BLaER1 (cell line): ENCODE data around the gene SH3BP1.
A peak's percentile ranks its signal among the peaks of the same experiment; 100 is the strongest.

Experiments used
- H3K27ac ChIP-seq: shearing (Covaris generic); formaldehyde crosslinking; 2 replicates; pipeline ENCODE4 v1.8.1; 2022
- H3K27me3 ChIP-seq: shearing (Covaris generic); formaldehyde crosslinking; 2 replicates; pipeline ENCODE4 v1.8.1; 2022
- H3K36me3 ChIP-seq: shearing (Covaris generic); formaldehyde crosslinking; 2 replicates; pipeline ENCODE4 v1.8.1; 2022
- H3K4me1 ChIP-seq: shearing (Covaris generic); formaldehyde crosslinking; 2 replicates; pipeline ENCODE4 v1.8.1; 2022
- H3K4me2 ChIP-seq: shearing (Covaris generic); formaldehyde crosslinking; 2 replicates; pipeline ENCODE4 v1.8.1; 2022
- H3K4me3 ChIP-seq: shearing (Covaris generic); formaldehyde crosslinking; 2 replicates; pipeline ENCODE4 v1.8.1; 2022
- H3K9ac ChIP-seq: shearing (Covaris generic); formaldehyde crosslinking; 2 replicates; pipeline ENCODE4 v1.8.1; 2022
- H3K9me3 ChIP-seq: shearing (Covaris generic); formaldehyde crosslinking; 2 replicates; pipeline ENCODE4 v1.8.1; 2022
- H4K20me1 ChIP-seq: shearing (Covaris generic); formaldehyde crosslinking; 2 replicates; pipeline ENCODE4 v1.8.1; 2022
- Cebpa-rat ChIP-seq: shearing (Covaris generic); IDR thresholded peaks from 2 replicates; pipeline ENCODE4 v1.8.1; 2022

Gene SH3BP1

DNA sequence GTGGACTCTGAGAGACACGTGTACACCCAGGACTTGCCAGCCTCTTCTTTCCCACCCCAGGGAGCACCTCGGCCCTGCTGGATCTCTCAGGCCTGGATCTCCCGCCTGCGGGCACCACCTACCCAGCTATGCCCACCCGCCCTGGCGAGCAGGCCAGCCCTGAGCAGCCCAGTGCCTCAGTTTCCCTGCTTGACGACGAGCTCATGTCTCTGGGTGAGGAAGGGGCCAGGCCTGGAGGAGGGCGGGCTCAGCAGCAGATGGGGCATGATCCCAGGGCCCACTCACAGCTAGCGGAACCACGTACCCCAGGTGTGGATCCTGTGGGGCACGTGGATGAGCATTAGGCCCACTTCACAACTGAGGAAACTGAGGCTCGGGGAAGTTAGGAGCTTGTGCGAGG, 13.7 kb upstream of the SH3BP1 start:
- peaks cover 79% of the 10 kb centered on the region for H3K4me1 ChIP-seq
- H3K4me2 ChIP-seq = peak overlapping the region; percentile 90
- no peaks in the 10 kb centered on the region for H4K20me1 ChIP-seq
- H3K4me3 ChIP-seq = peak overlapping the region; percentile 52; the same call in 1 of the 2 replicates
- H3K36me3 ChIP-seq = peaks cover 52% of the 10 kb centered on the region
- H3K9me3 ChIP-seq = no peaks in the 10 kb centered on the region
- peak overlapping the region; percentile 70 for H3K9ac ChIP-seq
- no peaks in the 10 kb centered on the region for H3K27me3 ChIP-seq
- H3K27ac ChIP-seq = peak overlapping the region; percentile 92
- no peak for TF ChIP-seq Cebpa-rat

DNA sequence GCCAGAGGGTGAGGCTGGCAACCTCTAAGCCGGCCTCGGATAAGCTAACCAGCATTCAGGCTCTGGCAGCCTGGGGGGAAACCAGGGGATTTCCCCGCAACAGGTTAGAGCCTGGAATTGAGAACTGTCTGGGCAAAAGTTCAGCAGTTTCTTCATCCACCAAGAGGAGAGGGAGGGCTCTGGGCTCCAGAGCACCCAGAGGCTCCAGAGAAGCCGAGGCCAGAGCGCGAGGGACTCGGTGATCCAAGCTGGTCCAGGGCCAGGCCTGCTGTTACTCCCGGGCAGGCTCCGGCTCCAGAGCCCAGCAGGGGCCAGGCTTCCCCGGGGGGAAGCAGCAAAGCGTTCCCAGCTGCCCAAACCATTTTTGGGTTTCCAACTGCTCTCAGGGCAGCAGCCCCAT, 13.3 kb upstream of the SH3BP1 start:
- Histone ChIP-seq H3K4me2 (peak overlapping the region; percentile 90), H3K36me3 (peaks cover 52% of the 10 kb centered on the region), H3K4me1 (peaks cover 83% of the 10 kb centered on the region), H3K27ac (peak overlapping the region; percentile 92), H4K20me1 (no peaks in the 10 kb centered on the region), H3K4me3 (peak overlapping the region; percentile 52), H3K9ac (peak overlapping the region; percentile 70), H3K9me3 (no peaks in the 10 kb centered on the region), H3K27me3 (no peaks in the 10 kb centered on the region)
- no peak for TF ChIP-seq Cebpa-rat

DNA sequence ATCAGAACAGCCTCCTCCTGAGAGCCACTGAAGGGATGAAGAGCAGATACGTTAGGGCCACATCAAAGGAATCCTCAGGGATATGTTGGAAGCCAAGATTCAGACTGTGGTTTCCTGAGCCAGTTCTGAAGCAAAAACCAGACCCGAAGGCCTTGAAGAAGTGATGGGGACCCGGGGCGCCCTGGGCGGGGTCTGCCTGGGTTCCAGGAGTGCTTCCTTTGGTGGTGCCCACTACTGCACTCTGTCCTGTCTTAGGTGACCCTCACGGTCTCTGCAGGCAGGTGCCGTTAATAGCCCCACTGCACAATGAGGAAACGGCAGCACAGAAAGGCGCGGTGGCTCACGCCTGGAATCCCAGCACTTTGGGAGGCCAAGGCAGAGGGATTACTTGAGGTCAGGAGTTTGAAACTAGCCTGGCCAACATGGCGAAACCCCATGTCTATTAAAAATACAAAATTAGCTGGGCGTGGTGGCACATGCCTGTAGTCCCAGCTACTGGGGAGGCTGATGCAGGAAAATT, 12.9 kb upstream of the SH3BP1 start:
- no peaks in the 10 kb centered on the region for H3K27me3 ChIP-seq
- H3K4me3 ChIP-seq = peak overlapping the region; percentile 52
- H3K9me3 ChIP-seq = no peaks in the 10 kb centered on the region
- peak overlapping the region; percentile 90 for H3K4me2 ChIP-seq
- no peaks in the 10 kb centered on the region for H4K20me1 ChIP-seq
- peak overlapping the region; percentile 92 for H3K27ac ChIP-seq
- peaks cover 52% of the 10 kb centered on the region for H3K36me3 ChIP-seq
- H3K4me1 ChIP-seq = peaks cover 87% of the 10 kb centered on the region
- TF ChIP-seq Cebpa-rat = no peak
- peak overlapping the region; percentile 70 for H3K9ac ChIP-seq

DNA sequence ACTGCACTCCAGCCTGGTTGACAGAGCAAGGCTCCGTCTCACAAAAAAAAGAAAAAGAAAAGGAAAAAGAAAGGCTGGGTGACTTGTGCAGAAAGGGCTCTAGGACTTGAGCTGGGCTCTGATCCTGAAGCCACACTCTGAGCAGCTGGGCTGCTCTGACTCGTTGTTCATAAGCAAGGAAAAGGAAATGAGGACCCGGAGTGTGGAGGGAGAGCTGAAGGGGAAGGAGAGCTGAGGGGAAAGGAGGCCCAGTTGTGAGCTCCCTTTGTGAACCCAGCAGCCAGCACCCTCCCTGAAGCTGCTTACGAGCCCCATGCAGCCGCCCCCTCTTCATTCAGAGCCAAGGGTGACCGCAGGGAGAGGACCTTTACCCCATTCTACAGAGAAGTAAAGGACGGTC, 12.3 kb upstream of the SH3BP1 start:
- peak overlapping the region; percentile 70 for H3K9ac ChIP-seq
- H3K4me2 ChIP-seq = peak overlapping the region; percentile 90
- peaks cover 52% of the 10 kb centered on the region for H3K36me3 ChIP-seq
- H3K27ac ChIP-seq = peak overlapping the region; percentile 92
- H4K20me1 ChIP-seq = no peaks in the 10 kb centered on the region
- H3K4me1 ChIP-seq = peaks cover 92% of the 10 kb centered on the region
- no peaks in the 10 kb centered on the region for H3K27me3 ChIP-seq
- no peak for TF ChIP-seq Cebpa-rat
- peak overlapping the region; percentile 52 for H3K4me3 ChIP-seq
- no peaks in the 10 kb centered on the region for H3K9me3 ChIP-seq

DNA sequence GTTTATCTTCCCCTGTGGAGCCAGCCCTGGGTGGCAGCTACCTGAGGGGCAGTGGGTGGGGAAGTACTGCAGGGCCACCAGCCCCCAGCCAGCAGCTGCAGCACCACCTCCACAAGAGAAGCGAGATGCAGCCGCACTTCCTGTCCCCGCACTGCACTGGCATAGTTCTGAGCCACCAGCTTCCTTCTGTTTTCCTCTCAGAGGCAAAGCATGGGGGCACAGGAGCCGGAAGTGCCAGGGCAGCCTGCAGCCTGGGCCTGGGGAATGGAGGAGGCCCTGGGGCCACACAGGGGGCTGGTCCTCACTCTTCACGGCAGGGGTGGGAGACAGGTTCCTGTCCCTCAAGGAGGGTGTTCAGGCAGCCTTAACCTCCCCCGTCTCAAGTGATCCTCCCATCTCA, 11.9 kb upstream of the SH3BP1 start:
- Histone ChIP-seq H3K27me3 (no peaks in the 10 kb centered on the region), H3K27ac (peak overlapping the region; percentile 92), H3K9me3 (no peaks in the 10 kb centered on the region), H3K4me3 (peak overlapping the region; percentile 52), H3K36me3 (peaks cover 51% of the 10 kb centered on the region), H3K4me2 (peak overlapping the region; percentile 90), H4K20me1 (no peaks in the 10 kb centered on the region), H3K4me1 (peaks cover 97% of the 10 kb centered on the region), H3K9ac (peak overlapping the region; percentile 70)
- TF ChIP-seq Cebpa-rat = no peak

DNA sequence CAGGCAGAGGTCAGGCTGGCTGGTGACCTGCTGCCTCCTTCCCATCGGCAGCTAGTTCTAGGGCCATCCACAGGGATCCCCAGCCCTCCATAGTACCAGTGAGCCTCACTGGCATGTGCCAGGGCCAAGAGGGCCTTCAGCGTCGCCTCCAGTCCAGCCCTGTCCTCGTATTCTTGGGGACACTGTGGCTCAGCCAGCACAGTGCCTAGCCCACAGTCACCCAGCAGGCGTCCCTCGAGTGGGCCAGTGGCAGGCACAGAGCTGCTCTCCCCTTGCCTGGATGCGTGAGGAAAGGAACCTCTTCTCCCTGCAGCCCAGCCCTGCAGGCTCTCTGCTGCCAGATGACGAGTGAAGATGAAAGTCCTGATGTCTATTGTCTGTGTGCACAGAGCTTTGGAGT, 10.6 kb upstream of the SH3BP1 start:
- Histone ChIP-seq H3K27me3 (no peaks in the 10 kb centered on the region), H3K36me3 (peaks cover 42% of the 10 kb centered on the region), H3K9me3 (no peaks in the 10 kb centered on the region), H3K9ac (peak overlapping the region; percentile 60), H3K27ac (peak overlapping the region; percentile 92), H4K20me1 (no peaks in the 10 kb centered on the region), H3K4me3 (no peak overlapping the region), H3K4me2 (peak overlapping the region; percentile 90), H3K4me1 (peaks cover 100% of the 10 kb centered on the region)
- no peak for TF ChIP-seq Cebpa-rat

DNA sequence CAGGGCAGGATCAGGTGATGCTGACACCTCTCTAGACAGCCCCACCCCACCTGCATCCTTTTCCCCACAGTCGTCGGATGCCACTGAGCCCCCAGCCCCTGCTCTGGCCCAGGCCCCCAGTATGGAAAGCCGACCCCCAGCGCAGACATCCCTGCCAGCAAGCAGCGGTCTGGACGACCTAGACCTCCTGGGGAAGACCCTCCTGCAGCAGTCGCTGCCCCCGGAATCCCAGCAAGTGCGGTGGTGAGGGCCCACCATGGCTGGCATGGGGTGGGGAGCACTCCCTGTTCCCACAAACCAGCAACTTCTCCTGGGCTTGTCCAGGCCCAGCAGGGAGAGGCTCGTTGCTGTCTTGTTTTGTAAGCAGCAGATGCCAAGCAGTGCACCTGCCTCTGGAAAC, 9.5 kb upstream of the SH3BP1 start:
- no peak for TF ChIP-seq Cebpa-rat
- H3K4me2 ChIP-seq = peak overlapping the region; percentile 90
- no peaks in the 10 kb centered on the region for H3K9me3 ChIP-seq

DNA sequence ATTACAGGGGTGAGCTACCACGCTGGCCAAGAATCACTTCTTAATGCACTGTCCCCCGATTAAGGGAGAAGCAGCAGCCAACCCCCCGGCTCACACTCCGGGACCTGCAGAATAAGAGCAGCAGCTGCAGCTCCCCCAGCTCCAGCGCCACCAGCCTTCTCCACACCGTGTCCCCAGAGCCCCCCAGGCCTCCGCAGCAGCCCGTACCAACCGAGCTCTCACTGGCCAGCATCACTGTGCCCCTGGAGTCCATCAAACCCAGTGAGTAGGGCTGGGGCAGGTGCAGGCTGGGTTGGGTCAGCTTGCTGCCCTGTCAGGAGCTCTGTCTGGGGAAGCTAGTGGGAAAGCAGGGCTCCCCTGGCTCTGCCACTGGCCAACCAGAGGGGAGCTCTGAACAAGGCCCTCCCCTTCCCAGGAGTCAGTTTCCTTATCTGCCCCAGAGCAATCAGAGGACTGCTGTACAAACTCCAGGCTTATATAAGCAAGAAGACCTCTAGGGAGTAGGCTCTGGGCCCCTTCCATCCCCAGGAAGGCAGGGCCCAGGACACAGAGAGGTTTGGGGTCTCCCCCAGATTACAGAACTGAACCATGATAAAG, 8.5 kb upstream of the SH3BP1 start:
- H3K9me3 ChIP-seq = no peaks in the 10 kb centered on the region
- peak overlapping the region; percentile 92 for H3K27ac ChIP-seq
- H3K27me3 ChIP-seq = no peaks in the 10 kb centered on the region
- H3K36me3 ChIP-seq = peaks cover 37% of the 10 kb centered on the region
- no peaks in the 10 kb centered on the region for H4K20me1 ChIP-seq
- H3K9ac ChIP-seq = peak overlapping the region; percentile 73
- peaks cover 100% of the 10 kb centered on the region for H3K4me1 ChIP-seq
- no peak overlapping the region for H3K4me3 ChIP-seq
- no peak for TF ChIP-seq Cebpa-rat
- H3K4me2 ChIP-seq = peak overlapping the region; percentile 90

More for the DNA sequence above, 9.5 kb upstream of the SH3BP1 start:
- Histone ChIP-seq H3K4me3 (no peak overlapping the region), H4K20me1 (no peaks in the 10 kb centered on the region), H3K9ac (peak overlapping the region; percentile 60; the same call in 1 of the 2 replicates), H3K27ac (peak overlapping the region; percentile 92), H3K4me1 (peaks cover 100% of the 10 kb centered on the region), H3K36me3 (peaks cover 37% of the 10 kb centered on the region), H3K27me3 (no peaks in the 10 kb centered on the region)

DNA sequence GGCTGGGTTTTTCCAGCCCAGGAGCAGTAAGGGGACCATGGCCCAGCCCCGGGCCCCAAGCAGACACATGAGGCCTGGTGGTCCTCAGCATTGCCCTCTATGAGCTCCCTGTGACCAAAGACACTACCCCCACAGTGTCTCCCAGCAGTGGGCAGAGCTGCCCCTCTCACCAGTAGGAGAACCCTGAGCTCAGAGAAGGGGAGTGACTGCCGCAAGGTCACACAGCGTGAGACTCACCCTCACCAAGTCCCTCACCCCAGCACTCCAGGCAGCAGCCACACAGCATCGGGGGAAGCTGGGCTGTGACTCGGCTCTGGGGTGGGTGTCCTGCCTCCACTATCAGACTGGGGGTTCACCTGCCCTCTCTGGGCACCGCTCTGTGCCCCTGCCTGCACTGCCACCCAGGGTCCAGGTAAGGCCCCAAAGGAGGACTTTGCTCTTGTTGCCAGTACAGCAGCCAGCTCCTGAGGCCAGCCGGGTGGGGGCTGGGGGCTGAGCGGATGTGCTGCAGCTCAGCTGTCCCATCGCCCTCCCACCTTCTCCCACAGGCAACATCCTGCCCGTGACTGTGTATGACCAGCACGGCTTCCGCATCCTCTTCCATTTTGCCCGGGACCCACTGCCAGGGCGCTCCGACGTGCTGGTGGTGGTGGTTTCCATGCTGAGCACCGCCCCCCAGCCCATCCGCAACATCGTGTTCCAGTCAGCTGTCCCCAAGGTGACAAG, 7.9 kb upstream of the SH3BP1 start:
- no peaks in the 10 kb centered on the region for H3K27me3 ChIP-seq
- H3K4me3 ChIP-seq = no peak overlapping the region
- H3K36me3 ChIP-seq = peaks cover 37% of the 10 kb centered on the region
- peak overlapping the region; percentile 90 for H3K4me2 ChIP-seq
- no peak for TF ChIP-seq Cebpa-rat
- no peaks in the 10 kb centered on the region for H4K20me1 ChIP-seq
- no peaks in the 10 kb centered on the region for H3K9me3 ChIP-seq
- peak overlapping the region; percentile 73 for H3K9ac ChIP-seq
- peaks cover 100% of the 10 kb centered on the region for H3K4me1 ChIP-seq
- H3K27ac ChIP-seq = peak overlapping the region; percentile 92
